ENCODE results near the gene SPIRE2. TPM values are rescaled to one million over a fixed set of nuclear protein-coding genes. Genes with fewer than 3 reads are reported as not detected.

SPIRE2 gene
- total and polyA plus RNA-seq, 2 of the 13 experiments (the other 11 are each of a cell fraction or from before 2014, with no cell fraction given) = 13.3 to 37.5 TPM

DNA sequence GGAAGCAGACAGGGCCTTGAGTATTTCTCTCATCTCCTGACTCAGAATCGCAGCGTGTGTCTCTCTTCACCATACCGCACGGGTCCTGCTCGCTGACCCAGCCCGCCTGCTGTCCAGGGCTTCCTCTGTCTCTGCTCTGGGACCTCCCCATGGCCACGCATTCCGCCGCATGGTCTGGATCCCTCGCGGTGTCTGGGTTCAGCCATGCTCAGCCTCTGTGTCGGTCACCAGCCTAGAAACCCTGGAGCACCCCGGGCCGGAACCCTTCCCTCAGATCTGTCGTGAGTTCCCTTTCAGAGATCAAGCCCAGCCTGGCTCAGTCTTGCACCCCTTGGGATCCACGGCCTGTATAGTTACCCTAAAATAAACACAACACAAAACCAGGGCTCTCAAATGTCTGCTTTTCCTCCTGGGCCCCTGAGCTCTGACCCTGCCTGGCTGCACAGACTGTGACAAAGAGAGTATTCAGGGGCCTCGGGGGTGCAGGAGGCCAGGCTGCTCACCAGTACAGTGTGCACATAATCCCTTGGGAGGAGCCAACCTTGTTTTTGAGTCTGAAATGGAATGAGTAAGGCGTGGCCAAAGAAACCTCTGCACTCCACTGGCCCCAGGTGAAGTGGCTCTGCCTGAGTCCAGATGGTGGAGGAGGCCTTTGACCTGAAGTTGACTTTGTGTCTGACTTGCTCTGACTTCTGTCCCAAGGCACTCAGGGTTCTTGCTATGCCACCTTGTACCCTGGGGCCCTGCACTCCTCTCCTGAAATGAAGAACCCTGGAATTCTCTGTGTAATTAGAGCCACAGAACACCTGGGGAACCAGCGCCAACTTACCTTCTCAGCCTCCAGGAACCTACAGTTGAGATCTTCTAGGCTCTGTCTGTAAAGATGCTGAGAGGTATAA, 5.8 kb upstream of the SPIRE2 start (continued):
- no peak for TF ChIP-seq IKZF4 (CRISPR knock-in tag; IDR thresholded peaks at IDR 0.05; ENCODE audit: borderline replicate concordance, low read depth, not compliant biosample characterization)
- TF ChIP-seq MYNN (CRISPR knock-in tag; IDR thresholded peaks at IDR 0.05; ENCODE audit: low read depth) = no peak
- TF ChIP-seq SP4 (CRISPR knock-in tag; IDR thresholded peaks at IDR 0.05) = peak; percentile 89
- TF ChIP-seq, protein P1, sequence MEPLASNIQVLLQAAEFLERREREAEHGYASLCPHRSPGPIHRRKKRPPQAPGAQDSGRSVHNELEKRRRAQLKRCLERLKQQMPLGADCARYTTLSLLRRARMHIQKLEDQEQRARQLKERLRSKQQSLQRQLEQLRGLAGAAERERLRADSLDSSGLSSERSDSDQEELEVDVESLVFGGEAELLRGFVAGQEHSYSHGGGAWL (CRISPR knock-in tag; IDR thresholded peaks at IDR 0.05) = 0 out of 2 replicates have a peak, but pooled peaks have one; percentile 36
- TF ChIP-seq, protein P2, sequence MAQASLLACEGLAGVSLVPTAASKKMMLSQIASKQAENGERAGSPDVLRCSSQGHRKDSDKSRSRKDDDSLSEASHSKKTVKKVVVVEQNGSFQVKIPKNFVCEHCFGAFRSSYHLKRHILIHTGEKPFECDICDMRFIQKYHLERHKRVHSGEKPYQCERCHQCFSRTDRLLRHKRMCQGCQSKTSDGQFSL (CRISPR knock-in tag; IDR thresholded peaks at IDR 0.05) = peak; percentile 66; the same call in 1 of the 2 replicates
- no peak; the same call in 1 of the 2 replicates for TF ChIP-seq CREB1 (IDR thresholded peaks at IDR 0.05)
- peak; percentile 78; the same call in 1 of the 2 replicates for TF ChIP-seq CREB1 (CRISPR knock-in tag; IDR thresholded peaks at IDR 0.05)
- peak; percentile 92 for TF ChIP-seq SIX4 (CRISPR knock-in tag; IDR thresholded peaks at IDR 0.05)
- TF ChIP-seq EED (CRISPR knock-in tag; IDR thresholded peaks at IDR 0.05) = no peak; the same call in 1 of the 2 replicates
- TF ChIP-seq SP5 (CRISPR knock-in tag; IDR thresholded peaks at IDR 0.05; ENCODE audit: borderline replicate concordance, low read depth) = peak; percentile 99
- peak; percentile 65; the same call in 1 of the 2 replicates for TF ChIP-seq ZBTB42 (CRISPR knock-in tag; IDR thresholded peaks at IDR 0.05)
- peak; percentile 69; the same call in 1 of the 2 replicates for TF ChIP-seq HES4 (CRISPR knock-in tag; IDR thresholded peaks at IDR 0.05; ENCODE audit: borderline replicate concordance)
- peak; percentile 80 for TF ChIP-seq ETV5 (CRISPR knock-in tag; IDR thresholded peaks at IDR 0.05; ENCODE audit: borderline replicate concordance)
- TF ChIP-seq NFKB2 (CRISPR knock-in tag; IDR thresholded peaks at IDR 0.05; ENCODE audit: borderline replicate concordance) = peak; percentile 64; the same call in 1 of the 2 replicates
- TF ChIP-seq TGIF2 (CRISPR knock-in tag; IDR thresholded peaks at IDR 0.05) = peak; percentile 75; the same call in 1 of the 2 replicates
- TF ChIP-seq, protein P3, sequence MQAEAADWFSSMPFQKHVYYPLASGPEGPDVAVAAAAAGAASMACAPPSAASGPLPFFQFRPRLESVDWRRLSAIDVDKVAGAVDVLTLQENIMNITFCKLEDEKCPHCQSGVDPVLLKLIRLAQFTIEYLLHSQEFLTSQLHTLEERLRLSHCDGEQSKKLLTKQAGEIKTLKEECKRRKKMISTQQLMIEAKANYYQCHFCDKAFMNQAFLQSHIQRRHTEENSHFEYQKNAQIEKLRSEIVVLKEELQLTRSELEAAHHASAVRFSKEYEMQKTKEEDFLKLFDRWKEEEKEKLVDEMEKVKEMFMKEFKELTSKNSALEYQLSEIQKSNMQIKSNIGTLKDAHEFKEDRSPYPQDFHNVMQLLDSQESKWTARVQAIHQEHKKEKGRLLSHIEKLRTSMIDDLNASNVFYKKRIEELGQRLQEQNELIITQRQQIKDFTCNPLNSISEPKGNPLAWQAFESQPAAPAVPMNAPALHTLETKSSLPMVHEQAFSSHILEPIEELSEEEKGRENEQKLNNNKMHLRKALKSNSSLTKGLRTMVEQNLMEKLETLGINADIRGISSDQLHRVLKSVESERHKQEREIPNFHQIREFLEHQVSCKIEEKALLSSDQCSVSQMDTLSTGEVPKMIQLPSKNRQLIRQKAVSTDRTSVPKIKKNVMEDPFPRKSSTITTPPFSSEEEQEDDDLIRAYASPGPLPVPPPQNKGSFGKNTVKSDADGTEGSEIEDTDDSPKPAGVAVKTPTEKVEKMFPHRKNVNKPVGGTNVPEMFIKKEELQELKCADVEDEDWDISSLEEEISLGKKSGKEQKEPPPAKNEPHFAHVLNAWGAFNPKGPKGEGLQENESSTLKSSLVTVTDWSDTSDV (CRISPR knock-in tag; IDR thresholded peaks at IDR 0.05) = peak; percentile 81; the same call in 1 of the 2 replicates
- TF ChIP-seq, protein P4, sequence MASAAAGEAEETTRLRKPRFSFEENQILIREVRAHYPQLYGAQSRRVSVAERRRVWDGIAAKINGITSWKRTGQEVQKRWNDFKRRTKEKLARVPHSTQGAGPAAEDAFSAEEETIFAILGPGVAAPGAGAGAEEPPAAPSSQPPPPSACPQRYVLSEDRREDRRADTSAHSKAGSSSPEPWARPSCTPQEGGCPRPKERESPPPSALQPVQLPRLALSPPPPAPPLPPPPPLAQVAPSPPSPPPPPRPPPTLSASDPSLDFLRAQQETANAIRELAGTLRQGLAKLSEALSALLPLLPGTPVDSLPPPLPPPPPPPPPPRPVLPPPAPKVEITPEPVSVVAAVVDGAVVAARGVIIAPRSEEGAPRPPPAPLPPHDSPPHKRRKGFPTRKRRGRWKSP (CRISPR knock-in tag; IDR thresholded peaks at IDR 0.05) = peak; percentile 73
- TF ChIP-seq, protein P5, sequence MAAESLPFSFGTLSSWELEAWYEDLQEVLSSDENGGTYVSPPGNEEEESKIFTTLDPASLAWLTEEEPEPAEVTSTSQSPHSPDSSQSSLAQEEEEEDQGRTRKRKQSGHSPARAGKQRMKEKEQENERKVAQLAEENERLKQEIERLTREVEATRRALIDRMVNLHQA (CRISPR knock-in tag; IDR thresholded peaks at IDR 0.05) = no peak; the same call in 1 of the 2 replicates
- TF ChIP-seq NCOR1 (IDR thresholded peaks at IDR 0.05; ENCODE audit: borderline replicate concordance, low read length) = peak; percentile 95
- peak; percentile 77; the same call in 1 of the 2 replicates for TF ChIP-seq MEIS2 (CRISPR knock-in tag; IDR thresholded peaks at IDR 0.05)
- TF ChIP-seq ZNF496 (CRISPR knock-in tag; IDR thresholded peaks at IDR 0.05; ENCODE audit: insufficient replicate concordance) = no peak
- no peak for TF ChIP-seq MAFG (CRISPR knock-in tag; IDR thresholded peaks at IDR 0.05)
- TF ChIP-seq ZNF816 (CRISPR knock-in tag; IDR thresholded peaks at IDR 0.05; ENCODE audit: borderline replicate concordance) = peak; percentile 95
- no peak for TF ChIP-seq ATF7-NPFF (CRISPR knock-in tag; IDR thresholded peaks at IDR 0.05; ENCODE audit: low read depth)
- TF ChIP-seq TSC22D2 (CRISPR knock-in tag; IDR thresholded peaks at IDR 0.05; ENCODE audit: borderline replicate concordance) = no peak

Data from HepG2 (cell line).